Dedifferentiated amniotic fluid mesenchymal stem cell (primary cell): Measurements from ENCODE around the gene KRTAP10-5.
"Not testable (repeated sequence)": the region's sequence is repeated elsewhere in the genome, so short reads cannot be mapped to it uniquely, and the experiment has no call there.

Experiments
- DNase-seq: peaks from one replicate; pipeline ENCODE4 v3.0.0-alpha.2; 2016; ENCODE audit errors: extremely low spot score

KRTAP10-5 gene

DNA sequence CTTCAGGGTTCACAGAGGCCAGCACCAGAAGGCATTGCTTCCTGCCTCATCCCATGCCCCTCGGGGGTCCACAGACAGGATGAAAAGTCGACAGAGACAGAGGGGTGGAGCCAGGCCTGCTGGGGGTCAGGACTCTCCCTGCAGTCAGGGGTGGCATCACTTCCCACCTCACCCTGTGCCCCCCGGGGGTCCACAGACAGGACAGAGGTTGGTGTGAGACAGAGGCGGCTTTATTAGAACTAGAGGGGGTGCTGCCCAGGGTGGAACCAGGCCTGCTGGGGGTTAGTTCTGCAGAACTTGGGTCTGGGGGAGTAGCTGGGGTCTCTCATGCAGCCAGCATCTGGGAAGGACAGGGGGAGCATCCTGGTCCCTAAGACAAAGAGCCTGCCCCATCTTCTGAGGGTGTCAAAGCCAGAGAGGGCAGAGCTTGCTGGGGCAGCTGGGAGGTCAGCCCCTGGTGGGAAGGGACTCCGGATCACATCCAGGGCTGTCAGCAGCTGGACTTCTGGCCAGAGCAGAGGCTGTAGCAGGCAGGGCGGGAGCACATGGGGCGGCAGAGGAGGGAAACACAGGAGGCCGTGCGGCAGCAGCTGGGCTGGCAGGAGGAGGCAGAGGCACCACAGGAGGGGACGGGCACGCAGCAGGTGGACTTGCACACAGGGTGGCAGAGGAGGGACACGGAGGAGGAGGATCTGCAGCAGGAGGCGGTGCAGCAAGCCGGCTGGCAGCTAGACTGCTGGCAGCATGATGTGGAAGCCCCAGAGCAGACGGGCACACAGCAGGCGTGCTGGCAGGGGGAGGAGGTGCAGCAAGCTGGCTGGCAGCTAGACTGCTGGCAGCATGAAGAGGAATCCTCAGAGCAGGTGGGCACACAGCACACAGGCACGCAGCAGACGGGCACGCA is 10.7 kb upstream of the KRTAP10-5 start:
- not testable (repeated sequence) for DNase-seq

DNA sequence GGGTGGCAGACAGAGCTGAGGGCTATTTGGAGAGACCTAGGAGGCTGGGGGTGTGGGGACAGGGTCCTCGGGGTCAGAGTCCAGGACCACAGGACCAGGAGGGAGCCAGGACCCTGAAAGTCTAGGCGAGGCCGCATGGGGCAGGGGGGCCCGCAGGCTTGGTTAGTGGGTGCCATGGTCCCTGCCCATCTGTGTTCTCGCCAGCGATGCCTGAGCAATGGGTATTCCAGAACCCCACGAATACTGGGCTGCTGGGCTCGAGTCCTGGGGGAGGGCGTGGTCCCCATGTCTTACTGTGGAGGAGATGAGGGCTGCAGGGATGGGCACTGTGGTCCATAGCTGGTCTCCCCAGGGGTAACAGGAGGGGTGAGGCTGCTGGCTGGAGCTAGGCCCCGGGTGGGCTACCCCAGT is 9.9 kb upstream of the KRTAP10-5 start:
- DNase-seq, result no peak

DNA sequence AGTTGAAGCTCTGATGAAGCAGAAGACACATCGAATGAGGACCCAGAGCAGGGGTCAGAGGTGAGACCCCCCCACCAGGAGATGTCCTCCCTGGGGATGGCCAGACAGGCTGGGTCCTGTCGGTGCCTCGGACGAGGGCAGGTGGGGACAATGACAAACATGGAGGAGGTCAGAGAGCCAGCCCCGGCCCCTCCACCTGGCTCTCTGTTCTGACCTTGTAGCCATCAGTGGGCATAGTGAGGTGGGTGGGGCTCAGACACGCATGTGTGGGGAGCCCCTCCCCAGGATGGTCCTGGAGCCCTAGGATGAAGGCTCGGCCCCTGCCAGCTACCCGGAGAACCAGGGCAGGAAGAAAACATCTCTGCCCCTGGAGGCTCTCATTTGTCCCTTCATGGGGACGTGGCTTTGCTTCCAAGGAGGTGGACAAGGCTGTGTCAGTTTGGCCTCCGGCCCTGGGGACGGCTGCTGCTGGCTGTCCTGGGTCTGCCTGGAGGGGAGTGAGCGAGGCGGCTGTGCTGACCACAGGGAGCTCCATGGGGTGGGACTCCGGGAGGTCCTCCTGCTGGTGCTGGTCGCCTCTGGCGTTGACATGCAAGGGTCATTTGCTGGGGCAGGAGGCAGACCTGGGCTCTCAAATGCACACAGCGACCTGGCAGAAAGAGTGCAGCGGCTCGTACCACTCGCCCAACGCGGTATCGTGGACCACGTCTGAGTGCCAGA is 9.3 kb upstream of the KRTAP10-5 start:
- no peak for DNase-seq

DNA sequence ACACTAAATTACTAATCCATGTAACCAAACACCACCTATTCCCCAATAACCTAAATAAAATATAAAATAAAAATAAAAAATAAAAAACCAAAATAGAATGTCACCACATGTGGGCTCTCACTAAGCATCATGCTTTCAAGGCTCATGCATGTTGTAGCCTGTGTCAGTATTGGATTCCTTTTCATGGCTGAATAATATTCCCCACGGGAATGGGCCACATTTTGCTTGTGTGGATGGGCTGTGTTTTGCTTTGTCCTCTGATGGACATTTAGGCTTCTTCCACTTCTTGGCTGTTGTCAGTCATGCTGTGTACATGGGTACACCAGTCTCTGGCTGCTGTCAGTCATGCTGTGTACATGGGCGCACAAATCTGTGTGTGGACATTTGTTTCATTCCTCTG is 8.7 kb upstream of the KRTAP10-5 start:
- DNase-seq, result no peak

DNA sequence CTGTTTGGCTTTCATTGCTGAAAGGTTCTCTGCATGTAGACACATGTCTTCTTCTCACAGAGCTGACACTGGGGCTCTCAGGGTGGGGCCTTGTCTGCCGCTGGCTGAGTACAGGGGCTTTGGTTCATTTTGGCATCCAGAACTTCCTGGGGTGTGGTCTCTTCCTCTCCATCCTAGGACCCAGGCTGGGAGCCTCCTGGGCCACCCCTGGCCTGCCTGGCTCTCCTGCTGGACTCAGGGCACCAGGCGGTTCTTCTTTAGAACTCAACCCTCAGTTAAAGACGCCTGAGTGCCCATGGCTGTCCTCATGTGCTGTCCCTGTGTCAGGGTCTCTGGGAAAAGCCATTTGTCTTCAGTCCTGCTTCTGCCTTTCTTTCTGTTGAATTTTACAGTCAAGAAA is 5.5 kb upstream of the KRTAP10-5 start:
- DNase-seq, result no peak

DNA sequence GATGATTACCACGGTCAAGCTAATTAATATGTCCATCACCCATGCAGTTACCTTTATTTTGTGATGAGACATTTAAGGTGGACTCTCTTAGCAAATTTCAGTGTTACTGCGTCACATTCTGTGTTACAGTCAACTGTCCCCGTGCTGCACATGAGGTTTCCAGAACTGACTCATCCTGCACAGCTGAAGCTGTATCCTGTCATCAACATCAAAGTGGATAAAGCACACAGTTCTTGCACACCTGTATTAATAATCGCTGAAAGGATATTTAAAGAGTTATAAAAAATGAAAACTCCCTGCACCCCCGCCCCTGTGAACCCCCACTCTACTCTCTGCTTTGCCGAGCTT is 3.4 kb upstream of the KRTAP10-5 start:
- no peak for DNase-seq

DNA sequence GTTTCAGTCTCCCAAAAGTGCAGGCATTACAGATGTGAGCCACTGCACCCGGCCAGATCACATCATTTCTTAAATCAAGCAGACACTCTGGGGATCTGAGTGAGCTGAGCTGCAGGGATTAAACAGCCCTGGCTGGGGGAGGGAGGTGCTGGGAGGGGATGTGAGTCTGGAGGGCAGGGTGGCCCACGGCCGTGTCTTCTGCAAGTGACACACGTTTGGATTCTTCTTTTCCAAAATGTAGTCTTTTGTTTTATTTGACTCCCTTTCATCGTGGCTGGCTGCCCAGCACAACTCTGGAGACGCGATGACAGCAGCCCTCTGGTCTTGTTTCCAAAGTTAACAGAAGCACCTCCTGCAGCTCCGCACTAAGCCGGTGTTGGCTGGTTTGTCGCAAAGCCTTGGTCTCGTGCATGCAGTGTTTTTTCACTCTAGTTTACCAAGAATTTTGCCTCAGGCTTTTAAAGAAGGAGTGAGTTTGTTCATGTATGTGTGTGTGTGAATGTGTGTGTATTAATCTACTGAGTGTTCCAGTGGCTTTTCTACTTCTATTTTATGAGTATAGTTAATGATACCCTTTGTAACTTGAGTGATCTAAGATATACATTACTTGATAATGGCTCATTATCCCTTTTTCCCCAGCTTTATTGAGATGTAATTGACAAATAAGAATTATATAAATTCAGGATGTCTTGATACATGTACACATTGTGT is 2.8 kb upstream of the KRTAP10-5 start:
- DNase-seq, result no peak

DNA sequence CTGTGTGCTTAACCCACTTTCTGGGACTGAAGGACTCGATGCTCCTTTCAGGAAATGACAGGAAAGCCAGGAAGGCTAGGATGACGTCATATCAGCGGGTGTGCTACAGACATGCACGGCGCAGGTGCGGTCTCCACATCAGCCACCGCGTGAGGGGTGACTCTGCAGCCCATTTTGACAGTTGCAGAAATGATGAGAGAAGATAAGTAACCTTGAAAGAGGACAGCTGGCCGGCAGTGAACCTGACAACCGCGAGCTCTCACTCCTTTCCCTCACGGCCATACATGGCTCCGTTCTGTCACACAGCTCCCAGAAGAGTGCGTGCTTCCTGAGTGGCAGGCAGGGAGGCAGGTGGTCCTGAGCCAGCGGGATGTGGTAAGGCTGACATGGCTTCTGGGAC is 1.7 kb upstream of the KRTAP10-5 start:
- no peak for DNase-seq

DNA sequence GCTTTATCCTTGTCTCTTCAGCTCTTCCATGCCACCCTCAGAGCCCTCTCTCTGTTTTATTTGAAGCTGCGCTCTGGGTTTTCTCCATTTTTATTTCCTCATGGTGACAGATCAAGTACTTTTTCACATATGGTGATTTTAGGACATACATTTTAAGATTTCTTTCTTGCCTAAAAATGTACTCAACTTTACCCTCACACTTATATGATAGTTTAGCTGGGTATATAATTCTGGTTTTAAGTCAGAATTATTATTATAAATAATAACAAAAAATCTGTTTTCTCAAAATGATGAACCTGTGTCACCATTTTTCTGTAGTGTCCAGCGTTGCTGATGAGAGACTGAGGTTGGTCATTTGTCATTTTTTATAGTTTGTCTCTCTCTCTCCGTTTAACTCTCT is 754 bp upstream of the KRTAP10-5 start:
- DNase-seq, result no peak

DNA sequence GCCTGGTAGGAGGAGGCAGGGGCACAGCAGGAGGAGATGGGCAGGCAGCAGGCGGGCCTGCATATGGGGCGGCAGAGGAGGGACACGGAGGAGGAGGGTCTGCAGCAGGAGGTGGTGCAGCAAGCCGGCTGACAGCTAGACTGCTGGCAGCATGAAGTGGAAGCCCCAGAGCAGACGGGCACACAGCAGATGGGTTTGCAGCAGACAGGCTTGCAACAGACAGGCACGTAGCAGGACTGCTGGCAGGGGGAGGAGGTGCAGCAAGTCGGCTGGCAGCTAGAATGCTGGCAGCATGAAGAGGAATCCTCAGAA is 615 bp downstream of the KRTAP10-5 start:
- DNase-seq, result no peak

DNA sequence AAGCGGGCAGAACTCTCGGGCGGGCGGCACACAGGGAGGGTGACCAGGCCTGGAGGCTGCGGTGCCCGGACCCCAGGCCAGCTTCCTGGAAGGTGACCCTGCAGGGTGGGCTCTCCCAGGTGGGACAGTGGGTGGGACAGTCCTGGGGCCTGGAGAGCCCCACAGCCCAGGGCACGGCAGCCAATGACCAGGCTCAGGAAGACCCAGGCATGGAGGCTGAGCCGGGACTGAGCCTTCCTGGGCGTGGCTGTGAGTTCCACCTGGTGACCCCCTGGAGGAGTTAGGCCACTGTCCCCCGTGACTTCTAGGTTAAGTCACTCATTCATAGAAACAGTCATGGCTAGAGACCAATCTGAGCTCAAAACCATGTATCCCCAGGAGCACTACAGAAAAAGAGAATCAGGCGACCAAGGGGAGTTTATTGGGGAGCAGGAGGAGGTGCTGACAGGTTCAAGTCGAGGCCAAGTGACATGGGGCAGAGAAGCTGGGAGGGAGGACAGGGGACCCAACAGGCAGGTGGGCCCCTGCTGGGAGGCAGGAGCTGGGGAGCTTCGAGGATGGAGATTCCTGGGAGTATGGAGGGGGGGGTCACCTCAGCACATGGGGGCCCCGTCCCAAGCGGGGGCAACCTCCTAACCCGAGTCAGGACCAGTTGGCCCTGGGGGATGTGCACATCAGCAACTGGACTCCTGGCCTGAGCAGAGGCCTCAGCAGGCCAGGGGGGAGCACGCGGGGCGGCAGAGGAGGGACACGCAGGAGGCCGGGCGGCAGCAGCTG is 1.2 kb downstream of the KRTAP10-5 start:
- no peak for DNase-seq

DNA sequence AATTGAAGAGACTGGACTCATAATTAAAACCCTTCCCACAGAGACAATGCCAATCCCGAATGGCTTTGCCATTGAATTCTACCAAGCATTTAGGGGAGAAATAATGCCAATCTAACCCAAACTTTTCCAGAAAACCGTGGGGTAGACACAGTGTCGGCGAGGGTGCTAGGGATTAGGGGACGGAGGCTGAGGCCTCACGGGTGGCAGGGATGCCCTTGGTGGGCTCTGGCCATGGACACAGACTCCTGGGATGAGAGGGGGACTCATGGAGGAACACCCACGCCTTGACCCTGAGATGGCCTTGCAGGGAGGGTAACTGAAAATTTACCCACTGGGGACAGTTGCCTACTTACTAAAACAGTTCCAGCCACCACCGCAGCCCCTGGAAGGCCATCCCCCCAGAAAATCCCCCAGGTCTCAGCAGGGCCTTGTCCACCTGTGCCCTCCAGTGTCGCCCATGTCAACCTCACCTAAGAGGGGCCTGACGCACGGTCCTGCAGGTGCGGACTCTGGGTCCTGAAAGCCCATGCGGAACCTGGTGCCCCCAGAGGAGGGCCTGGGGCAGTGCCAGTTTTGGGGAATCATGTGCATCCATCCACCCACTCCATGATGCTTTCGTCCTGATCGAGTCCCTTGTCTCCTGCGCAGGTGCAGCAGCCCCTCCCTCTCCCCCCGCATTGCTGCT is 1.9 kb downstream of the KRTAP10-5 start:
- no peak for DNase-seq

DNA sequence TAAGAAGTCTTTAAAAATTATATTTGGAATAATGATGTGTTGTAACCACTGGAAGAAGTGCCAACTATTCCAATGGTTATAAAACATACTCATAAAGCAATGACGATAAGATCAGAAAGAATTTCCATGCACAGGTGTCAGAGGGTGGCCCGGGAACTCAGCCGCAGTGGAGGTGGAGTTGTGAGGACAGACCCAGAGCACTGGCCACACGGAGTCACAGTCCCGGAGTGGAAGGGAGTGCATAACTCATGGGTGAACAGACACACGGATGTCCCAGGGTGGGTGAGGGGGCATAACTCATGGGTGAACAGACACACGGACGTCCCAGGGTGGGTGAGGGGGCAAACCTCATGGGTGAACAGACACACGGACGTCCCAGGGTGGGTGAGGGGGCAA is 4.4 kb downstream of the KRTAP10-5 start:
- no peak for DNase-seq

DNA sequence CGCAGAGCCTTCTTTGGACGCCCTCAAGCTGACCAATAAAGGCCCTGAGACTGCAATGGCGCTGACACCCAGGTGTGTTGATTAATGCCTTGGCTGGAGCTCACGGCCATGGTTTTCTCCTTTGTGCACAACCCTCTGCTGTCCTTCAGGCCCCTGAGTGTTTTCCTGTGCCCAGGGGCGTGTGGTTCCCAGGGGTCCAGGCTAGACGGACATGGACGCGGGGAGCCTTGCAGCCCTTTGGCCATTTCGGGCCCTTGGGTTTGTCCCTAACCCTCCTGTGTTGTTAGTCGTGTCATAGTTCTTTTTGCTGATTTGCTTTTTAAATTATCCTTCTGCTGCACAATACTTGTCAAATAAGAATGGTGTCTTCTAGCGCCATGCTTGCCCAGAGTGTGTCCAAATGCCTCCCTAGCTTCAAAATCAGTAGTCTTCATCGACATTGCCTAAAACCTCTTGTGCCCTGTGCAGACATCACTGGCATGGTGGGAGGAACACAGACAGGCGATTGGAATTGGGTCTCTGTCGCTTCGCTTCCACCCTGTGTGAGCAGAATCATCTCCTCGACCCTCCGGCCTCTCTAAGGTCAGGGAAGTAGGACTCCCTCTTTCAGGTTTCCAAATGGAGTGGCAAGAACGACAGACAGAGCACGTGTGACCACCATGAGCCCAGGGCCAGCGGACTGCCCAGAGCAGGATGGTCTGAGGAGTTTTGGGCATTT is 4.9 kb downstream of the KRTAP10-5 start:
- no peak for DNase-seq

DNA sequence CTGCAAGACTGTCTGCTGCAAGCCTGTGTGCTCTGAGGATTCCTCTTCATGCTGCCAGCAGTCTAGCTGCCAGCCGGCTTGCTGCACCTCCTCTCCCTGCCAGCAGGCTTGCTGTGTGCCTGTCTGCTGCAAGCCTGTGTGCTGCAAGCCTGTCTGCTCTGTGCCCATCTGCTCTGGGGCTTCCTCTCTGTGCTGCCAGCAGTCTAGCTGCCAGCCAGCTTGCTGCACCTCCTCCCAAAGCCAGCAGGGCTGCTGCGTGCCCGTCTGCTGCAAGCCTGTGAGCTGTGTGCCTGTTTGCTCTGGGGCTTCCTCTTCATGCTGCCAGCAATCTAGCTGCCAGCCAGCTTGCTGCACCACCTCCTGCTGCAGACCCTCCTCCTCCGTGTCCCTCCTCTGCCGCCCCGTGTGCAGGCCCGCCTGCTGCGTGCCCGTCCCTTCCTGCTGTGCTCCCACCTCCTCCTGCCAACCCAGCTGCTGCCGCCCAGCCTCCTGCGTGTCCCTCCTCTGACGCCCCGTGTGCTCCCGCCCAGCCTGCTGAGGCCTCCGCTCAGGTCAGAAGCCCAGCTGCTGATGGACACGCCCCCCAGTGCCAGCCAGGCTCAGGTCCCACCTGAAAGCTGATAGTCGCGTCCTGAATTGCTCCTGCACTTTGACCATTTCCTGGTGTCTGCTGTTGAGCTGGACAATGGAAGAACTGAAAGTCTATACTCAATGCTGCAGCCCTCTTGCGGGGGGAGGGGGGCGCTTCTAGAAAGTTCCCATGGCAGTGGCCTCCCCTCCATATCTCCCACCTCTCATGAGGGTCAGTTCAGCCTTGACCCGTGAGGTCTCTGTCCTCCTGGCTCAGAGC is 5.7 kb downstream of the KRTAP10-5 start:
- DNase-seq, result no peak

DNA sequence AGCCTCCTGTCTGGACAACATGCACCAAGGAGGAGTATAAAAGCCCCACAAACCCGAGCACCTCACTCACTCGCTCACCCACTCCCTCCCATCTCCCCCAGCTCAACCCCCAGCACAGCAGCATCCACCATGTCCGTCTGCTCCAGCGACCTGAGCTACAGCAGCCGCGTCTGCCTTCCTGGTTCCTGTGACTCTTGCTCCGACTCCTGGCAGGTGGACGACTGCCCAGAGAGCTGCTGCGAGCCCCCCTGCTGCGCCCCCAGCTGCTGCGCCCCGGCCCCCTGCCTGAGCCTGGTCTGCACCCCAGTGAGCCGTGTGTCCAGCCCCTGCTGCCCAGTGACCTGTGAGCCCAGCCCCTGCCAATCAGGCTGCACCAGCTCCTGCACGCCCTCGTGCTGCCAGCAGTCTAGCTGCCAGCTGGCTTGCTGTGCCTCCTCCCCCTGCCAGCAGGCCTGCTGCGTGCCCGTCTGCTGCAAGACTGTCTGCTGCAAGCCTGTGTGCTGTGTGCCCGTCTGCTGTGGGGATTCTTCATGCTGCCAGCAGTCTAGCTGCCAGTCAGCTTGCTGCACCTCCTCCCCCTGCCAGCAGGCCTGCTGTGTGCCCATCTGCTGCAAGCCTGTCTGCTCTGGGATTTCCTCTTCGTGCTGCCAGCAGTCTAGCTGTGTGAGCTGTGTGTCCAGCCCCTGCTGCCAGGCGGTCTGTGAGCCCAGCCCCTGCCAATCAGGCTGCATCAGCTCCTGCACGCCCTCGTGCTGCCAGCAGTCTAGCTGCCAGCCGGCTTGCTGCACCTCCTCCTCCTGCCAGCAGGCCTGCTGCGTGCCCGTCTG is 6.6 kb downstream of the KRTAP10-5 start, which contains the start of gene KRTAP10-4:
TSS of gene KRTAP10-4 (plus strand) at position 100 of the 827 bp plus-strand sequence. CDS start at position 130, 30 bp downstream.
- DNase-seq, result not testable (repeated sequence)

DNA sequence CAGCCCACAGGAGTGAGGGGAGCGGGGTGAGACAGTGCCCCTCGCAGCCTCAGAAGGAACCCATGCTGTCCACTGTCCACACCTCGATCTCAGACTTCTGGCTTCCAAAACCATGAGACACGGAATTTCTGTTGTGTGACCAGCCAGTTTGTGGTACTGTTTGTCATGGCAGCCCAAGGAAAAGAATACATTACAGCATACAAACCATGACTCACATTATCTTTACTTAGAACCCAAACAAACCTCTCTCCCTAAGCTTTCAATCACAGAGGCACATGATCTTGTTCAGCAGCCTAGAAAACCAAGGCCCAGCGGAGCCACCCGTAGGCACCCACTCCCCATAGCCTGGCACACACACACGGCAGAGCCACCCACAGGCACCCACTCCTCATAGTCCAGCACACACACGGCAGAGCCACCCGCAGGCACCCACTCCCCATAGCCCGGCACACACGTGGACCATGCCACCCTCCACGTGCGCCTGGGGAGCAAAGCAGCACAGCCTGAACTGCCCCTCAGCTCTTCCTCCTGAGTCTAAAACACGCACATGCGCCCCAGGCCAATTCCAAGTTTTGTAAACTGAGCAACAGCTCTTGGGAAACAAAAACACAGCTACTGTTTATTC is 7.3 kb downstream of the KRTAP10-5 start:
- no peak for DNase-seq
